ENCODE results near the gene DCAF17.

Gene DCAF17

DNA sequence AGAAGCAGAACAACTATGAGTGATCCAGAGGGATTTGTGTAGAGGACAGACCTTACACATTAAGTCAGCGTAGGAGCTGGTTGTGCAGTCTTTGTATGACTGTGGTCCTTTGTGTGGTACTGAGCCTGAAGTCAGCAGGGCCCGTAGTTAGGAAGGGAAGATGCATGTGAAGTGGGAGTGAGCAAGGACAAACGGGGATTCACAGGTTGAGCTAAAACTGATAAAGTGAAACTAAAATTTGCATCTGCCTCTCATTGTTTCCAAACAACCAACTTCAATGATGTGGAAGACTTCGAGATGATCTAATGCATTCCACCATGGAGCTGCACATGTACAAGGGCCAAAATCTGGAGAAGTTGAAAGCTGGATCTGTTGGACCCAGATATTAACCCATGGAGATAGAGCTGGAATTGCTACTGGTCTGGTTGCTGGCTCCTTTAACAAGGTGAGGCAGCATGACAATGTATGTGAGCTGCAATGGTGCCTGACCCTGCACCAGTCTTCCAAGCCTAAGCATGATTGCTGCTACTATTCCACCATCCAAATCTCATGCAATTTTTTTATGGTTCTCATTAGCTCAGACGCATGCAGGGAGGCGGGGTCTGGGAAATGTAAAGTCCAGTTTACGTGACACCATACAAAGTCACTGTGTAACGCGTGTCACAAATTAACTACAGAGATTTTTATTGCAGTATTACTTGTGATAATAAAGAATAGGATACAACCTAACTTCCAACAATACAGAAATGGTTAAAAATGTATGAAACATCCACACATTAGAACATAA, 76.1 kb downstream of the DCAF17 start:
- no CpG with 5 or more reads among the region's 9 CpGs for WGBS (ENCODE audit: insufficient coverage, insufficient read length)
- no peak for DNase-seq (ENCODE audit: low read depth, low spot score)

DNA sequence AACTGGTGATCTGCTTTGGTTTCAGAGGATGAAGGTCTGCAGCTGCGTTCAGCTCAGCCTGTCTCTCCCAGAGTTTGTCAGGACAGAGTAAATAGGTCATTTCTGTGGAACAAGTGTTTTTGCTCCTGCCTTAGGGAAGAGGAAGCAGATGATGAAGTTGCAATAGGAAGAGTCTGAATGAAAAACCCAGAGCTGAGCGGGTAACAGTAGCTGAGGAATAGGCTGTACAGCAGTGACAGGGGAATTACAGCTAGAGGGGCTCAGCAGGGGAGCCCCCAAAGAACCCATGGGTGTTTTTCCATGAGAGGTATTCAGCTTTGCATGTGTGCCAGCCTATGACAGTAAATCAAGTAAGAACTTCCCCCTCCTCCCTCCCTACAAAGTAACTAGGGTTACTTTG, 78.0 kb downstream of the DCAF17 start:
- no CpG with 5 or more reads among the region's 2 CpGs for WGBS (ENCODE audit: insufficient coverage, insufficient read length)
- DNase-seq (ENCODE audit: low read depth, low spot score), result no peak
- no peak overlapping the region for H3K4me3 ChIP-seq (ENCODE audit: low read length)
- no peaks in the 10 kb centered on the region for H3K27me3 ChIP-seq (ENCODE audit: control insufficient read depth, insufficient read depth, low read length)
- no peaks in the 10 kb centered on the region for H3K9me3 ChIP-seq (ENCODE audit: control insufficient read depth, insufficient read depth, low read length)
- no peaks in the 10 kb centered on the region for H3K36me3 ChIP-seq (ENCODE audit: control insufficient read depth, insufficient read depth, low read length)
- H3K4me1 ChIP-seq (ENCODE audit: control insufficient read depth, insufficient read depth, low read length), result no peaks in the 10 kb centered on the region
- no peak overlapping the region for H3K27ac ChIP-seq (ENCODE audit: low read length)

More for the DNA sequence above, 76.1 kb downstream of the DCAF17 start:
- H3K9me3 ChIP-seq (ENCODE audit: control insufficient read depth, insufficient read depth, low read length), result no peaks in the 10 kb centered on the region
- no peaks in the 10 kb centered on the region for H3K36me3 ChIP-seq (ENCODE audit: control insufficient read depth, insufficient read depth, low read length)
- H3K4me1 ChIP-seq (ENCODE audit: control insufficient read depth, insufficient read depth, low read length), result no peaks in the 10 kb centered on the region
- no peak overlapping the region for H3K27ac ChIP-seq (ENCODE audit: low read length)
- H3K4me3 ChIP-seq (ENCODE audit: low read length), result no peak overlapping the region
- H3K27me3 ChIP-seq (ENCODE audit: control insufficient read depth, insufficient read depth, low read length), result no peaks in the 10 kb centered on the region

DNA sequence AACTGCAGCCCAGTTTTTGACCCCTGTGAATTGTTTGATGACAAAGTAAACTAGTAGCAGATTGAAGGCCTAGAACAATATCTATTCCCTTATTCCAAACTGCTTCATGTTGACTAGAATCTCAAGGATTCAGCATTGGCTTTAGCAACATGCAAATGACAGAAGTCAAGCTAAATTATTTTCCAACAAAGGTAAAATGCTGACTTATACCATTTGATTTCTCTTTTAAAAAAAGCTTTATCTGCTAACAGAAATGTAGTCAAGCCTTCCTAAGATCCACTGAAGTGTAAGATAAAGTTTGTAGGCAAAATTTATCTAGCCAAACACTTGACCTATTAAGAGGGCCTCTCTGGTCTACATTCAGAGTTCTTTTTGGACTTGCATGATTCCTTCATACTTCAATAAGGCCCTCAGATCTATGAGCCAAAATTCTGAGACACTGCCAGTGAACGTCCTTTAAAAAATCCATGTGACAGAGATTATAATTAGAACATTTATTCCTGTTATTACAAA, 78.7 kb downstream of the DCAF17 start:
- Histone ChIP-seq H3K9me3 (ENCODE audit: control insufficient read depth, insufficient read depth, low read length) (no peaks in the 10 kb centered on the region), H3K36me3 (ENCODE audit: control insufficient read depth, insufficient read depth, low read length) (no peaks in the 10 kb centered on the region), H3K27me3 (ENCODE audit: control insufficient read depth, insufficient read depth, low read length) (no peaks in the 10 kb centered on the region), H3K4me3 (ENCODE audit: low read length) (no peak overlapping the region), H3K4me1 (ENCODE audit: control insufficient read depth, insufficient read depth, low read length) (no peaks in the 10 kb centered on the region), H3K27ac (ENCODE audit: low read length) (no peak overlapping the region)
- no peak for DNase-seq (ENCODE audit: low read depth, low spot score)
- no CpG with 5 or more reads among the region's 1 CpG for WGBS (ENCODE audit: insufficient coverage, insufficient read length)

DNA sequence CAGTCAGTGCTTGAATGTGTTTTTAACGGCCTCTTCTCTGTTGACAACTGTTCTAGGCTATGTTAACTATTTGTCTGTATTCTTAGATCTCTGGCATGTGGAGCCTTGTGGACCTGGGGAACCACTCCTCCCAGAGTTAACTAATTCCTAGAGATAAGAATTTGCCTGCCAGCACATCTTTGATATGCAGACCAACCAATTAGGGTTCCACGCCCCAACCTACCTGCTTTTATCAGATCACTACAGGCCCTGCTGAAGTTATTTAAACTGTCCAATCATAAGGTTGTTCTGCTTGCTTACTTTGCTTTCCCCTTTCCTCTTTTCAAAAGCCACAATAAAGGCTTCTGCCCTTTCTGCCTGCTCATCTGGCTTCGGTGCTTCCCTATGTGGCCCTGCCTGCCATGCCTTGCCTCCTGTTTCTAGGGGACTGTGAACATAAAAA, 79.7 kb downstream of the DCAF17 start:
- H3K4me3 ChIP-seq (ENCODE audit: low read length), result no peak overlapping the region
- no peaks in the 10 kb centered on the region for H3K27me3 ChIP-seq (ENCODE audit: control insufficient read depth, insufficient read depth, low read length)
- no CpG with 5 or more reads among the region's 3 CpGs for WGBS (ENCODE audit: insufficient coverage, insufficient read length)
- H3K27ac ChIP-seq (ENCODE audit: low read length), result no peak overlapping the region
- H3K36me3 ChIP-seq (ENCODE audit: control insufficient read depth, insufficient read depth, low read length), result no peaks in the 10 kb centered on the region
- no peaks in the 10 kb centered on the region for H3K4me1 ChIP-seq (ENCODE audit: control insufficient read depth, insufficient read depth, low read length)
- no peak for DNase-seq (ENCODE audit: low read depth, low spot score)
- H3K9me3 ChIP-seq (ENCODE audit: control insufficient read depth, insufficient read depth, low read length), result no peaks in the 10 kb centered on the region

DNA sequence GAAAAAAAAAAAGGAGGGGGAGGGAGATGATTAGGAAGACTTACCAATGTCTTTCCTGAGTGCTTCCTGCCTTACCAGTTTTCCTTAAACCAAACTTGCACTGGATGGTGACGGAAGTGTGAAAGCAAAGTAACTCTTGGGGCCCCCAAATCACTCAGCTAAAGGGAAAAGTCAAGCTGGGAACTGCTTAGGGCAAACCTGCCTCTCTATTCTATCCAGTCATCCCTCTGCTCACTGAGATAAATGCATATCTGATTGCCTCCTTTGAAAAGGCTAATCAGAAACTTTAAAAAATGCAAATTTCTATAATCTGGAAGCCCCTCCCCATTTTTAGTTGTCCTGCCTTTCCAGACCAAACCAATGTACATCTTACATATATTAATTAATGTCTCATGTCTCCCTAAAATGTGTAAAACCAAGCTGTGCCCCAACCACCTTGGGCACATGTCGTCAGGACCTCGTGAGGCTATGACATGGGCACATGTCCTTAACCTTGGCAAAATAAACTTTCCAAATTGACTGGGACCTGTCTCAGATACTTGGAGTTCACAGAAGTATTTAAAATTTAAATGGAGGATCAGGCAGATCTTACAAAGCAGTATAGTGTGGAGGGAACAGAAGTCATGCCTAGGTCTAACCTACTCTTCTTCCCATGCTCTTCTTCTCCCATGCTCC, 81.0 kb downstream of the DCAF17 start:
- Histone ChIP-seq H3K36me3 (ENCODE audit: control insufficient read depth, insufficient read depth, low read length) (no peaks in the 10 kb centered on the region), H3K27me3 (ENCODE audit: control insufficient read depth, insufficient read depth, low read length) (no peaks in the 10 kb centered on the region), H3K9me3 (ENCODE audit: control insufficient read depth, insufficient read depth, low read length) (no peaks in the 10 kb centered on the region), H3K4me3 (ENCODE audit: low read length) (no peak overlapping the region), H3K4me1 (ENCODE audit: control insufficient read depth, insufficient read depth, low read length) (no peaks in the 10 kb centered on the region), H3K27ac (ENCODE audit: low read length) (no peak overlapping the region)
- no peak for DNase-seq (ENCODE audit: low read depth, low spot score)
- no CpG with 5 or more reads among the region's 3 CpGs for WGBS (ENCODE audit: insufficient coverage, insufficient read length)

DNA sequence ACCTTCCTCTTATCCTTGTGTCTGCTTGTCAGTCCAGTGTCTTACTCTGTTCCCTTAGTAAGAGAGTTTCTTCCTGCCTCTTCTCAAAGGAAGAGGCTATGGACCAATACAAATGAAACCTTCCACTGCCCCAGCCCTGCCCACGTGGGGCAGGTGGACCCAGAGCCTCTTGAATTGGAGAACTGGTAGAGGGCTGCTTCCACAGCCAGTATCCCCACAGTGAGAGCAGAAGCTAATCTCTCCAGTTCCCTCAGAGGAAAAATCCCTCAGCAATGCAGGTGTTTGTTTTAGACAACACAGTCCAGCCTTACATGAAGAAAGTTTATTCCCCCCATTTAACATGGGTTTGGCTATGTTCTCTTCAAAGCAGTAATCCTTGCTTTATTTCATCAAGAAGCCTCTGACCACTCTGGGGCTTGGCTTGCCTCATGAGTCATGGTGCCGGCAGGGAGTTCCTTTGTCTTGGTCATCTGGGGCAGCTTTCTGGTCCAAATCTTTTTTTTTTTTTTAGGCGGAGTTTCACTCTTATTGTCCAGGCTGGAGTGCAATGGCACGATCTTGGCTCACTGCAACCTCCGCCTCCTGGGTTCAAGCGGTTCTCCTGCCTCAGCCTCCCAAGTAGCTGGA, 81.8 kb downstream of the DCAF17 start:
- H3K36me3 ChIP-seq (ENCODE audit: control insufficient read depth, insufficient read depth, low read length), result no peaks in the 10 kb centered on the region
- no CpG with 5 or more reads among the region's 6 CpGs for WGBS (ENCODE audit: insufficient coverage, insufficient read length)
- H3K4me1 ChIP-seq (ENCODE audit: control insufficient read depth, insufficient read depth, low read length), result no peaks in the 10 kb centered on the region
- H3K27ac ChIP-seq (ENCODE audit: low read length), result no peak overlapping the region
- DNase-seq (ENCODE audit: low read depth, low spot score), result no peak
- no peak overlapping the region for H3K4me3 ChIP-seq (ENCODE audit: low read length)
- H3K9me3 ChIP-seq (ENCODE audit: control insufficient read depth, insufficient read depth, low read length), result no peaks in the 10 kb centered on the region
- no peaks in the 10 kb centered on the region for H3K27me3 ChIP-seq (ENCODE audit: control insufficient read depth, insufficient read depth, low read length)

DNA sequence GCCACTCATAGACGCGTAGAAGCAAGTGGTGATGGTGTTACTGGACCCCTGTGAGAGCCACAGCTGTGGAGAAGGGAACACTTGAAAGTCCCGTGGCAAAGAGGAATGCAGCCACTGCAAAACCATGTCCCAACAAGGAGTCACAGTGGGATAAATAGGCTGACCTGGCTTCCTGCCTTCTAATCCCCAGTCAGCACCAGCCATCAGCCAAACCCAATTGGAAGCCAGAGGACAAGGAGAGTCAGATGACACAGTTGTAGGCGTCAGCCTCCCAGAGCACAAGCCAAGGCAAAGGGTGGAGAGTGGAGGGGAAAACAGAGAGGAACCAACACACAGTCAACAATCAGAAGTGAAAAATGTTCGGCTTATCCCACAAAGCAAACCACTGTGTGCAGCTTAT, 82.8 kb downstream of the DCAF17 start:
- no peaks in the 10 kb centered on the region for H3K27me3 ChIP-seq (ENCODE audit: control insufficient read depth, insufficient read depth, low read length)
- no CpG with 5 or more reads among the region's 5 CpGs for WGBS (ENCODE audit: insufficient coverage, insufficient read length)
- no peak for DNase-seq (ENCODE audit: low read depth, low spot score)
- H3K36me3 ChIP-seq (ENCODE audit: control insufficient read depth, insufficient read depth, low read length), result no peaks in the 10 kb centered on the region
- H3K4me1 ChIP-seq (ENCODE audit: control insufficient read depth, insufficient read depth, low read length), result no peaks in the 10 kb centered on the region
- H3K4me3 ChIP-seq (ENCODE audit: low read length), result no peak overlapping the region
- no peak overlapping the region for H3K27ac ChIP-seq (ENCODE audit: low read length)
- no peaks in the 10 kb centered on the region for H3K9me3 ChIP-seq (ENCODE audit: control insufficient read depth, insufficient read depth, low read length)

DNA sequence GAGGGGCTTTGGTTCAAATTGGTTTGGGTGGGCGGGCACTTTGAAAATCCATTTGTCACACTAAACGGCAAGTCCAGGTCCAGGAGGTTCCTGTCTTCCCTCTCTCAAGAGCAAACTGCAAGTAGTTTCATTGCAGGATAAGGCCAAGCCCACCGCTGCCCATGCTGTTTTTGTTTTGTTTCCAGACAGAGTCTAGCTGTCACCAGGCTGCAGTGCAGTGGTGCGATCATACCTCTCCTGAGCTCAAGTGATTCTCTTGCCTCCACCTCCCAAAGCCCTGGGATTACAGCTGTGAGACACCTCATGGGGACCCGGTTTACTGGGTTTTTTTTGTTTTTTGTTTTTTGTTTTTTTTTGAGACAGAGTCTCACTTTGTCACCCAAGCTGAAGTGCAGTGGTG, 86.4 kb downstream of the DCAF17 start:
- no peak for DNase-seq (ENCODE audit: low read depth, low spot score)
- no peak overlapping the region for H3K27ac ChIP-seq (ENCODE audit: low read length)
- no peak overlapping the region for H3K4me3 ChIP-seq (ENCODE audit: low read length)
- H3K4me1 ChIP-seq (ENCODE audit: control insufficient read depth, insufficient read depth, low read length), result peaks cover 4% of the 10 kb centered on the region; the same call in 1 of the 2 replicates
- H3K27me3 ChIP-seq (ENCODE audit: control insufficient read depth, insufficient read depth, low read length), result no peaks in the 10 kb centered on the region
- no peaks in the 10 kb centered on the region; the same call in 1 of the 2 replicates for H3K36me3 ChIP-seq (ENCODE audit: control insufficient read depth, insufficient read depth, low read length)
- H3K9me3 ChIP-seq (ENCODE audit: control insufficient read depth, insufficient read depth, low read length), result no peaks in the 10 kb centered on the region
- no CpG with 5 or more reads among the region's 5 CpGs for WGBS (ENCODE audit: insufficient coverage, insufficient read length)

DNA sequence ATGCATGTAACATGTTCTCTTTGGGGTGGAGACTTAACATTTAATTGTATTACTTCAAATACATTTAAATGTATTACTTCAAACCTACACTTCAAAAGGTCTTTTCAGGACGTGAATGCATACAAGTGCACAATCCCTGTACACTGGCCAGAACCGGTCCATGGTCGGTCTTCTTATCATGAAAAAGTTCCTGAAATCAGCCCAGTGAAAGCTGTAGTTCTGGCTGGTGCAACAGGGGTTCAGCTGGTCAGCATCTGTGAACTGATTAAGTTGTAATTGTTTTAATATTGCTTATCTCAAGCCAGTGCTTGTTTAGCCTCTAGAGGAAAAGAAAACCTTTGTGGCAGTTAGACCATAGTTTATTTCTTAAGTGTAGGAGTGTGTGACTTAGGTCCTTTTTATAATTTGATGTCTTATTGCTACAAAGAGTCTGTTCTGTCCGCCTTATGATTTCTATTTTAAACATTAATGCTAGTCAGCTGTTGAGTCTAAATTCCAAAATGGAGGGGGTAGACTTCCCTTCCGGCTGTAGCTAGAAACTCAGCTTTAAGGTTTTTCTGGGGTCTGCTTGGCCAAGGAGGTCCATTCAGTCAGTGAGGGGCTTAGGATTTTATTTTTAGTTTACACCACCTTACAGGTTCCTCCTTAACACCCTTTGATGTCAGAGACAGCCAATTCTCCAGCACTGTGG, 87.5 kb downstream of the DCAF17 start:
- Histone ChIP-seq H3K4me1 (ENCODE audit: control insufficient read depth, insufficient read depth, low read length) (peaks cover 4% of the 10 kb centered on the region; the same call in 1 of the 2 replicates), H3K36me3 (ENCODE audit: control insufficient read depth, insufficient read depth, low read length) (no peaks in the 10 kb centered on the region; the same call in 1 of the 2 replicates), H3K27me3 (ENCODE audit: control insufficient read depth, insufficient read depth, low read length) (no peaks in the 10 kb centered on the region), H3K4me3 (ENCODE audit: low read length) (peak overlapping the region; percentile 85; the same call in 1 of the 2 replicates), H3K9me3 (ENCODE audit: control insufficient read depth, insufficient read depth, low read length) (no peaks in the 10 kb centered on the region), H3K27ac (ENCODE audit: low read length) (no peak overlapping the region)
- no CpG with 5 or more reads among the region's 5 CpGs for WGBS (ENCODE audit: insufficient coverage, insufficient read length)
- no peak for DNase-seq (ENCODE audit: low read depth, low spot score)
